Stimulated activated CD8-positive, alpha-beta memory T cell treated with anti-CD3 and anti-CD28 coated beads, Interleukin-2, amount 100 ng/mL, for 48 hours (primary cell): ENCODE data around the gene SDHAF2.
A peak's percentile ranks its signal among the peaks of the same experiment; 100 is the strongest.
"Not testable (repeated sequence)": the region's sequence is repeated elsewhere in the genome, so short reads cannot be mapped to it uniquely, and the experiment has no call there.

Experiments used
- DNase-seq, 2 donors: peaks; one replicate each; pipeline ENCODE4 v3.0.0-alpha.2; 2020; ENCODE audit warnings: low read depth in 2 of 2

The SDHAF2 gene

DNA sequence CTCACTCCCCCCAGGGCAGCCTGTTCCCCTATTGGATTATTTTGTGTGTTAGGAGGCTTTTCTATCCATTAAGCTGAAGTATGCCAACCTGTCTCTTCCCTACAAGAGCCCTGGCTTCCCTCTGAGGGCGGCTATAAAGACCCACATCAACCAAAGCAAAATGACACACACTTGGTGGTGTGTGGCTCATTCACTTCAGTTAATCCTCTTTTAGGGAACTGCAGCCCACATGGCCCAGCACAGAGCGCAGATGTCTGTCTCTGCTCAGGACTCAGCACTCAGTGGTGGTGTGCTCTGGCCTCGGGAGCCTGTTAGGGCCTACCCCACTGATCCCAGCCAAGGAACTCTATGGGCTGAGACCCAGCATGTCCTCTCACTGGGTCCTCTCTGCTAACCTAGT lies 46.4 kb downstream of the SDHAF2 start:
- no peak for DNase-seq

DNA sequence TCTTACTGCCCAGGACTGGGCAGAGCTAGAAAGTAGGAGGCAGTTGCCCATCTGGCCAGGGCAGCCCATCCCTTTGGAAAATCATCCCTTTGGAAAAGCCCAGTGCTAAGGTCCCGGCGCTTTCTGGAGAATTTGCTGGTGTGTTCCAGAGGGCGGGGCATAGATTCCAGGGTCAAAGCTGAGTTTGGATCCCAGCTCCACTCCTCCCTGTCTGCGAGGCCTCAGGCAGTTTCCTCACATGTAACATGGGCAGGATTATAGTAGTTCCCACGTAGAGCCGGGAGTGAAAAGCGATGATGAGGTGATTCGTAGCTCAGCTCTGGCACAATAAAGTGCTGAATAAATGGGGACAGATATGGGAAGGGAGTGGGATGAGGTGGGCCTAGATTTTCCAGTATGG lies 47.2 kb downstream of the SDHAF2 start:
- DNase-seq, result no peak

GRCh38 chr11:61477727-61478148 lies 47.8 kb downstream of the SDHAF2 start:
- DNase-seq, result peak; percentile 37 to 40

DNA sequence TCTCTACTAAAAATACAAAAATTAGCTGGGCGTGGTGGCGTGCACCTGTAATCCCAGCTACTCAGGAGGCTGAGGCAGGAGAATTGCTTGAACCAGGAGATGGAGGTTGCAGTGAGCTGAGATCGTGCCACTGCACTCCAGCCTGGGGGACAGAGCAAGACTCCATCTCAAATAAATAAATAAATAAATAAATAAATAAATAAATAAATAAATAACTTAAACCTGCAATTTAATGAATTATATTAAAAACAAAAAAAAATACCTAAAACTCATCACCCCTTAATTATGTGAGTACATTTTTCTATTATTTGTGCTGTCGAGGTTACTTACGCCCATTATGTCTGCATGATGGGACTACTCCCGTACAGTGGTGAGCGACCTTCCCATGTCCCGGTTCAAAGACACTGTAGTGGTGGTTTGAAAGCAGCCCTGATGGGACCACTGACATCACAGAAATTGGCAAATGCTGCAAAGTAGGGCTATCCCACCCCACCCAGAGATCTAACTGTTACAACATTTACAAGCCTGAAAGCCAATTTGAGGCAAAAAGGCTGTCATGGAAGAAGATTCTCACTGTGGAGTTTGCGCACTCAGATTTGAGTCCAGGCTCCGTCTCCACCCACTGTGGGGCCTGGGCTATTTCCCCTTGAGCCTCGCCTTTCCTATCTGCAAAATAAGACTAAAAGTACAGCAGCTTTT lies 49.6 kb downstream of the SDHAF2 start:
- not testable (repeated sequence) for DNase-seq

DNA sequence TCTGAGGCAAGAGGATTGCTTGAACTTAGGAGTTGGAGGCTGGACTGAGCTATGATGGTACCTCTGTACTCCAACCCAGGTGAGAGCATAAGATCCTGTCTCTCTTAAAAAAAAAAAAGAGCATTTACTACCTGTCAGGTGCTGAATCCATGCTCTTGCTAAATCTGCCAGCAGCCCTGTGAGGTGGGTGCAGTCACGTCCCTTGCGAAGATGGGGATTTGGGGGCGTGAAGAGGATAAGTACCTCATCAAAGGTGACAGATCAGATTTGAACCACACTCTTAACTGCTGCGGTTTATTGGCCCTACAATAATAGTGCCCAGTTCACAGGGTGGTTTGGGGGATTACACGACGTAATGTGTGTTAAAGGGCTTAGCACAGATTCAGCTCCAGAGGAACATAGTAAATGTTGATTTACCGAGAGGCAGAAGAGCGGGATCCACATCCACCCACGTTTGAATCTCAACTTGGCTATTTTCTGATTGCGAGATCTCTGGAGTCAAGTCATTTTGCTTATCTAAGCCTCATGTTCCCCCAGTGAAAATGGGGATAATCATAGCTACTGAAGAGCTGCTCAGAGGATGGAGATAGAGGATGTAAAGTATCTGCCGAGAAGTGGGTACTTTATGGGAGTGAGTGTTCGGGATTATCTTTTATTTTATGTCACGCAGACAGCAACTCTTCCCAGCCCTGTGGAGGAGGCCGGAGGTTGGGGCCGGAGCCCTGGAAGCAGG lies 50.5 kb downstream of the SDHAF2 start:
- DNase-seq, result no peak

GRCh38 chr11:61480994-61481335 lies 51.0 kb downstream of the SDHAF2 start:
- DNase-seq, result no peak

- no peak for DNase-seq
Observed at GRCh38 chr11:61481806-61482205, 51.9 kb downstream of the SDHAF2 start.

GRCh38 chr11:61482513-61482912 lies 52.6 kb downstream of the SDHAF2 start:
- peak; percentile 14 to 29 for DNase-seq

GRCh38 chr11:61484541-61484940 lies 54.6 kb downstream of the SDHAF2 start:
- DNase-seq, result no peak

- DNase-seq, result no peak
Observed at GRCh38 chr11:61485080-61485479, 55.2 kb downstream of the SDHAF2 start.

- no peak for DNase-seq
Observed at GRCh38 chr11:61486011-61486620, 56.2 kb downstream of the SDHAF2 start.

DNA sequence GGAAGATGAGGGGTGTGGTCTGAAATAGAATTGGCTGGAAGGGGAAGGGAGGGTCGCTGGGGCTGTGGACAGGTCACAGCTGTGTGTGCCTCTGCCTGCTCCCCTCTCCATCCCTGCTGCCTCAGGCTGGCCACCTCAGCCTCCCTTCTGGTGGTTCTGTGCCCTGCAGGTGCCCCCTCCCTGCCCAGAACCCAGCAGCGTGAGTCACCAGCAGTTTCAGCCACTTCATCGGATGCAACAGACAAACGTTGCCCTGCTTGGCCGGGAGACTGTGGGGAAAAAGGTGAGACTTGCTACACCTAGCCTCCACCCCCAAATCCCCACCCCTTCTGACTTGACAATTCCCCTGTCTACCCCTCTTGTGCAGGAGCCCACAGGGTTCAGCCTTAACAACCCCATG lies 56.9 kb downstream of the SDHAF2 start:
- no peak for DNase-seq

DNA sequence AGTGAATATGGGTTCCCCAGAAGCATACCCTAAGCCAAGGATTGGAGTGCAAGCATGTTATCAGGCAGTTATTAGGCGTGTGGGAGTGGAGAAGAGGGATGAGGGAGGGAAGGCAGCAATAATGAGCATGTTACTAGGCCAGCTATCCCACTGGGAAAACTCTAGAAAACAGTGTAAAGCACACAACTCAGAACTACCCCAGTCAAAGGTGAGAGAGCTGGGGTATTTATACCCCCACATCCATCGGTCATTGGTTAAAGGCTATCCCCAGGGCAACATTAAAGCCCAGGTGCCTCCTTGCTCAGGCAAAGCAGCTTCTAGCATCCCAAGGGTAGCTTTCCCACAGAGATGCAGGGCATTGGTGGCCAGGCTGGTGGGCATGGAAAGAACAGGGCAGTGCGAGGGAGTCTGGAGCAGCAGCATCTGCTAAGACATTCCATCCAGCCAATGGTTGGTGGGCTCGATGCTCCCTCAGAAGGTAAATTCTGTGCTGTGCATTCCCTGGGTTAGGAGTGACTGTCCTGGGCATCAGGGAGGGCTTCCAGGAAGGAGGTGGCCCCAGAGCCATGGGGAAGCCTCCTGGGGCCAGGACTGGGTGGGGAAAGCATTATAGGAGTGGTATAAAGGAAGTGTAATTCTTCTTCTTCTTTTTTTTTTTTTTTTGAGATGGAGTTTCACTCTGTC lies 57.6 kb downstream of the SDHAF2 start:
- no peak for DNase-seq

DNA sequence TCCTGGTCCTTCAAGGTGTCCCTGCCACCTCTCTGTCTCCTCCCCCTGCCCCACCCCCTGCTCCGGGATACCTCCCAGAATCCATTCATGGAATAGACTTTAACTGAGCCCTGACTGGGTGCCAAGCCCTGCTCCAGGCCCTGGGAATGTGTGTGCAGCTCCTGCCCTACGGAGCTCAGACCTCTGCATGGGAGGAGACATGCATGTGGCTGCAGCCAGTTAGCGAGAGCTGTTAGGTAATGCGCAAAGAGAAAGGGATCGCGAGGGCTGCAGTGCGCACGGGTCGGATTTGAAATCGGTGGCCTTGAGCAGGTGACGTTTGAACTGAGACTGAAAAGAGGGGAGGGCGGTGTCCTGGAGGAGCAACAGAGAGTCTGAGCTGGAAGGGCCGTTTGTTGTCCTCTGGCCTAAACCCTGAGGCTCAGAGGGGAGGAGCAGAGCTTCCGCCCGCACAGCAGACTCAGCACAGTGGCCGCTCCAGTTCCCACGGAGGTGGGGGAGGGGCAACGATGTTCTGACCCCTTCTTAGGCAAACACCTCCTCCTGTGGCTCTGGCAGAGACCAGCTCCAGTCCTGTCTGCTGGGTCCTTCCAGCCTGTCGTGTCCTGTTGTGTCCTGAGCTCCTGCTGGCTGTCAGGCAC lies 58.8 kb downstream of the SDHAF2 start:
- DNase-seq, result no peak

DNA sequence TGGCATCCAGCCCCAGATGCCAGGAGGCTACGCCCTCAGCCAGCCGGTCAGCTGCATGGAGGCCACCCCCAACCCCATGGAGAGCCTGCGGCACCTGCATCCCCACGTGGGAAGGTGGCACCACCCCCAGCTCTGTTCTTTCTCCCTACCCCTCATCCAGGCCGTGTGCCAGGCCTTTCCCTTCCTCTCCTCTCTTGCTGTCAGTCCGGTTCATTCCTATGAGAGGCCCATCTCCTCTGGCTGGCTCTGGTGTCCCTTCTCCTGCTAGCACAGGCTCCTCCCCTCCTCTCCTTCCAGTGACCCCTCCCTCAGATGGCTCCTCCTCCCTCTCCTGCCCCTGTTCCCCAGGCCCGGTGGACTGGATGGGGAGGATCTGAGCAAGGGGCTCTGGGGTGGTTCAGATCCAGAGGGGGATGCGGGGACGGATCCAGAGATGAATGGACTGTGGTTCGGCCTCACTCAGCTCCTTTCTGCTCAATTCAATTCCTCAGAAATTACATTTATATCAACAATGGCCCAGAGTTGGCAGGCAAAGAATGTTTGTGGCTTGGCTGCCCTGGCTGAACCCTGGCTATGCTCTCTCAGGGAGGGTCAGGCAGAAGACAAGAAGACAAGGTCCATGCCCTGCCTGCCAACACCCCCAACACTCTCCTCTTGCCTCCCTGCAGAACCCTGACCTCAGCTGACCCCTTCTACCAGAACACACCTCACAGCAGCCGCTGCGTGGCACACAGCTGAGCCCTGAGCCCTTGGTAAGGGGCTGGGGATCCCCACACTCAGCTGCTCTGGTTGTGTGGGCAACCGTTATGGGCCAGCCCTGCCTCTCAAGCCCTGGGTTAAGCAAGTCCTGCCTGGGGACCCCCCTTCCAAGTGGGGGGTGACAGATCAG lies 60.2 kb downstream of the SDHAF2 start:
- DNase-seq, result no peak

DNA sequence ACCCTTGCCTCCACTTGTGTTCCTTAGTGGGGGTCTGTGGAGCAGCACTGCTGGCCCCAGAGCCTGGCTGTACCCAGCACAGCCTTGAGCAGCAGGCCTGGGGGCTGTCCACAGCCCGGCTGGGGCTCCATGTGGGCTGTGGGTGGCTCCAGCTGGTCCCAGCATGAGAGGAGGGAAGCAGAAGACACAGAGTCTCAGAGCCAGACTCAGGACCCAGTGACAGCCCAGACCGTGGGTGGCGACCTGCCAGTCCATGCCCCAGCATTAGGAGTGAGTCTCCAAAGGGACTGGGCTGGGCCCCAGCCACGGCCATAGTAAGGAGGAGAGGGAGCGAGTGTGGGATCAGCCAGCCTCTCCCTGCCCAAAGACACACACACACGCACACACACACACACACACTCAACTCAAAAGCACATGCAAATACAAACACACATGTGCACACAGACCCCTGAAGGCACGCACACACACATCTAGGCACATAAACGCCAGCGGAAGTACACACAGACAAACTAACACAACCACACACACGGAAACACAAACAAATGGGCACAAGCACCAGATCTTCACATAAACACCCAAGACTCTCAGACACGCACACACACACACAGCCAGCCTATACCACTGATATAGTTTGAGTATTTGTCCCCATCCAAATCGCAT lies 61.9 kb downstream of the SDHAF2 start:
- no peak for DNase-seq

DNA sequence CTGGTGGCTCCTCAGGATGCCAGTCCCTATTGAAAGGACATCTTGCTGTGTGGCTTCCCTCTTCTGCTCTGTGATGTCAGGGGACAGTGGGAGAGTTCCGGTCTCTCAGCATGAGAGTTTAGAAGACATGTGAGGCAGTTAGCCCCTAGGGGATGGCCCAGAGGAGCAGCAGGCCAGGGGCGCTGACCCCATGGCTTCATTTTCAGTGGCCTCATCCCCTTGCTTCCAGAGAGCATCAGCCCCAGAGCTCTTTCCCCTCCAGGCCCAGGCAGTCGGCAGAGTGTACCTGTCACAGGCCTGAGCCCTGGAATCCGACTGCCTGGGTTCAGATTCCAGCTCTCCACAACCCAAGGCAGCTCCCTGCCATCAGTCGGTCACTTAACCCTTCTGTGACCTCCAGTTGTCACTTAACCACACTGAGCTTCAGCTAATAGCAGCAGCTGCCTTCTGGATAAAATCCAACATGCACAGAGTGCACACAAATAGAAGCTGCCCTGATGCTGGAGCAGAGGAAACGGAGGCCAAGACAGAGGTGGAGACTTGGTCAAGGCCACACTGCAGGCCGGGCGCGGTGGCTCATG lies 64.5 kb downstream of the SDHAF2 start:
- DNase-seq, result no peak

DNA sequence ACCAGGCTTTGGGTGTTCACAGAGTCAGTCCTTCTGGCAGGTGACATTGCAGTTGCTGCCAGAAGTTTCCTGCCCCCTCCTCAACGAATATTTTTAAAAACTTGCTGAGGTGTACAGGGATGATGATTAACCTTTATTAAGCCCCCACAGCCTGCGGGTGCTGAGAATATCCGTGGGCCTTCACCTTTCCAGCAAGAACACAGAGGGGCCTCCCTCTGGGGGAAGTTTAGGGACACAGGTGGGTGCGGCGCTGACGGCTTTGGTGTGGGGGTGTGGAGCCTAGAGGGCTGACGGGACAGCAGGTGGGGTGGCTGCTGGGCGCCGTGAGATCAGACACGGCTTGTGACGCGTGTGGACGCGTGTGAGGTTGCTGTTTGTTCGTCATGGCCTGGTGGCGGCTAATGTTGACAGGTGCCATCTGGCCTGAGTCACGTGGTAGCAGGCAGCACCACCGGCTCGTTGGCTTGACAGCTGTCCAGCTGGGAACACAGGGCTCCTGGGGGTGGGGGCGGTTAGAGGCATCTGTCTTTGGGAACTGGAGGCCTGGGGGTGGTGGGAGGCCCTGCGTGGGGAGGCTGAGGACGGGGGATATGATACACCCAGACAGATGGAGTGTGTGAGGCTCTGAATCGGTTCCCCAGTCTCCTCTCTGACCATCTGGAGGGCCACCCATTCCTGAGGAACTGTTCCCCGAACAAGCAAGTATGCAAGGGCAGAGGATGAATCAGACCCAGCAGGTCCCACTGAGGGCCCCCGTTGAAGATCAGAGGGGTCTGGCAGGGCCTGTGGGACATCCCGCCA lies 66.1 kb downstream of the SDHAF2 start:
- no peak for DNase-seq
